GM12878 (cell line): Measurements from ENCODE around the gene HOXD3. TPM values are rescaled to one million over a fixed set of nuclear protein-coding genes. Genes with fewer than 3 reads are reported as not detected.

Experiments
- ATAC-seq: fragments of 200-7000 bp; cut with Tn5 transposase; 3 replicates; pipeline ENCODE4 v1.9.1; 2020; ENCODE audit warnings: mild to moderate bottlenecking, moderate library complexity
- BruUV-seq: library from RNA; stranded (reverse); fragments of 400-500 nt; replicated peaks from 2 replicates; lab custom pipeline; 2021; lab: Mats Ljungman, UMichigan
- CTCF ChIA-PET: fragments of 300-600 bp; sonication (Branson Sonifier 250); formaldehyde crosslinking; extraction: SDS; loops from one replicate; lab custom pipeline; 2021; ENCODE audit warnings: inconsistent platforms; lab: Yijun Ruan, JAX
- POLR2A ChIA-PET: fragments of 350-600 bp; formaldehyde crosslinking; extraction: SDS; loops from one replicate; lab custom pipeline; 2021; ENCODE audit warnings: inconsistent platforms; lab: Charles Lee
- RAD21 ChIA-PET: fragments of 300-600 bp; sonication (Branson Sonifier 250); formaldehyde crosslinking; loops from one replicate; lab custom pipeline; 2023; ENCODE audit warnings: antibody characterized with exemption; ENCODE audit not compliant: unreplicated experiment; lab: Charles Lee
- SMC1A ChIA-PET: fragments of 300-600 bp; sonication (Branson Sonifier 250); formaldehyde crosslinking; loops from one replicate; lab custom pipeline; 2023; ENCODE audit not compliant: unreplicated experiment, uncharacterized antibody; lab: Charles Lee
- DNase-seq: peaks from one replicate; pipeline ENCODE4 v3.0.0-alpha.2; 2011; ENCODE audit warnings: low read depth, low spot score
- FAIRE-seq: peaks from 3 replicates; lab custom pipeline; 2011; peaks lifted over from hg19 to GRCh38; lab: Jason Lieb, UNC
- H2AFZ ChIP-seq: 2 replicates; pipeline ENCODE4 v1.6.0; 2011; ENCODE audit warnings: low read depth, low read length, control low read depth; ENCODE audit not compliant: control insufficient read depth
- H3K27ac ChIP-seq: 2 replicates; pipeline ENCODE4 v1.5.1; 2011; ENCODE audit warnings: control low read depth; ENCODE audit not compliant: control insufficient read depth, insufficient read depth
- H3K27me3 ChIP-seq, 2 experiments: replicated peaks in 1 of 2; 2 replicates each; pipeline versions ENCODE4 v1.6.0 to v1.6.1; 2011; ENCODE audit warnings: low read length in 1 of 2; ENCODE audit not compliant: control insufficient read depth in 2 of 2, insufficient read depth in 2 of 2
- H3K36me3 ChIP-seq, 2 experiments: 2 replicates each; pipeline ENCODE4 v1.5.1; 2011; ENCODE audit warnings: low read length in 1 of 2; ENCODE audit not compliant: control insufficient read depth in 2 of 2, insufficient read depth in 2 of 2
- H3K4me1 ChIP-seq: 2 replicates; pipeline ENCODE4 v1.6.1; 2011; ENCODE audit warnings: mild to moderate bottlenecking, low read length, moderate library complexity, mixed read lengths; ENCODE audit not compliant: control insufficient read depth, insufficient read depth
- H3K4me2 ChIP-seq: 2 replicates; pipeline ENCODE4 v1.6.0; 2011; ENCODE audit warnings: control low read depth; ENCODE audit not compliant: control insufficient read depth, insufficient read depth
- H3K4me3 ChIP-seq: fragments of 200-600 bp; sonication (generic); 2 replicates; pipeline ENCODE4 v1.5.1; 2016
- H3K79me2 ChIP-seq: 2 replicates; pipeline ENCODE4 v1.6.0; 2011; ENCODE audit warnings: low read length; ENCODE audit not compliant: control insufficient read depth, insufficient read depth
- H3K9ac ChIP-seq: 2 replicates; pipeline ENCODE4 v1.8.0; 2011; ENCODE audit warnings: low read length, control low read depth, mixed read lengths; ENCODE audit not compliant: control insufficient read depth, insufficient read depth
- H3K9me3 ChIP-seq: replicated peaks from 3 replicates; pipeline ENCODE4 v1.5.1; 2011; ENCODE audit warnings: mild to moderate bottlenecking, low read length; ENCODE audit not compliant: control insufficient read depth, insufficient read depth
- H4K20me1 ChIP-seq: 2 replicates; pipeline ENCODE4 v1.6.0; 2011; ENCODE audit not compliant: control insufficient read depth, insufficient read depth
- CBX3 ChIP-seq: fragments of 200-600 bp; sonication (generic); IDR thresholded peaks from 2 replicates; pipeline ENCODE4 v1.6.1; 2016; ENCODE audit warnings: low read depth, borderline replicate concordance
- DPF2 ChIP-seq: fragments of 450-650 bp; IDR thresholded peaks from 2 replicates; pipeline ENCODE4 v1.6.1; 2017; ENCODE audit warnings: mild to moderate bottlenecking
- E2F8 ChIP-seq: fragments of 450-650 bp; IDR thresholded peaks from 2 replicates; pipeline ENCODE4 v1.6.1; 2018; ENCODE audit warnings: mild to moderate bottlenecking, low read depth, moderate library complexity; ENCODE audit not compliant: partially characterized antibody
- FOXM1 ChIP-seq: IDR thresholded peaks from 2 replicates; pipeline ENCODE4 v1.6.1; 2012; ENCODE audit warnings: low read depth, mild to moderate bottlenecking, inconsistent platforms, low read length, moderate library complexity
- GABPA ChIP-seq: IDR thresholded peaks from 2 replicates; pipeline ENCODE4 v1.6.1; 2014; ENCODE audit warnings: antibody characterized with exemption, low read depth, mild to moderate bottlenecking, inconsistent platforms
- PML ChIP-seq: IDR thresholded peaks from 2 replicates; pipeline ENCODE4 v1.6.1; 2012; ENCODE audit warnings: low read length, inconsistent platforms
- POLR2AphosphoS2 ChIP-seq: IDR thresholded peaks from 2 replicates; pipeline ENCODE4 v1.6.1; 2011; ENCODE audit warnings: low read depth, mild to moderate bottlenecking, low read length, improper control_type of control experiment, moderate library complexity
- PRDM15 ChIP-seq: fragments of 450-650 bp; formaldehyde crosslinking; IDR thresholded peaks from 2 replicates; pipeline ENCODE4 v1.4.0; 2020; ENCODE audit warnings: mild to moderate bottlenecking, moderate library complexity
- RB1 ChIP-seq: fragments of 450-650 bp; formaldehyde crosslinking; IDR thresholded peaks from 2 replicates; pipeline ENCODE4 v1.6.1; 2017; ENCODE audit warnings: mild to moderate bottlenecking, borderline replicate concordance
- SMAD1 ChIP-seq: fragments of 450-650 bp; IDR thresholded peaks from 2 replicates; pipeline ENCODE4 v1.6.1; 2018; ENCODE audit warnings: mild to moderate bottlenecking, low read depth; ENCODE audit not compliant: partially characterized antibody
- SREBF2 ChIP-seq: IDR thresholded peaks from 2 replicates; pipeline ENCODE4 v1.6.1; 2012; ENCODE audit warnings: mild to moderate bottlenecking, low read length
- STAT3 ChIP-seq: IDR thresholded peaks from 2 replicates; pipeline ENCODE4 v1.6.1; 2011; ENCODE audit warnings: low read depth, low read length, improper control_type of control experiment
- ZBED1 ChIP-seq: IDR thresholded peaks from 2 replicates; pipeline ENCODE4 v1.6.1; 2016; ENCODE audit warnings: borderline replicate concordance
- ZNF622 ChIP-seq: fragments of 450-650 bp; IDR thresholded peaks from 2 replicates; pipeline ENCODE4 v1.6.1; 2017; ENCODE audit warnings: mild to moderate bottlenecking, inconsistent platforms
- WGBS: methylation state at CpG from one replicate; pipeline ENCODE4 v1.1.6; 2016; ENCODE audit warnings: low lambda C conversion rate; ENCODE audit not compliant: insufficient replicate concordance, insufficient coverage; ENCODE audit errors: missing lambda C conversion rate; 5-methylcytosine and 5-hydroxymethylcytosine counted together
- in situ Hi-C: fragments of 300-500 bp; cut with MboI; formaldehyde crosslinking; loops from 9 replicates; pipeline ENCODE4 v1.14.3; 2018; ENCODE audit warnings: mixed read lengths
- intact Hi-C: fragments of 100-400 bp; cut with micrococcal nuclease; formaldehyde crosslinking; loops from one replicate; pipeline ENCODE4 v1.14.2; 2022; ENCODE audit not compliant: unreplicated experiment
- polyA plus RNA-seq, 11 experiments: library from polyadenylated mRNA; depleted of rRNA in 4 of 11; unstranded in 6 of 11; stranded (reverse) in 5 of 11; fragments of >200 nt; fragmentation: Nextera tagmentation in 4 of 11; fragmentation: Illumina TruSeq in 1 of 11; extraction: Ambion mirVana in 4 of 11; extraction: Trizol in 1 of 11; gene quantifications; 1 replicate in 1 of 11; 2 replicates in 10 of 11; pipeline versions ENCODE4 v1.2.1 to v1.2.3, GENCODE V29; 2011 to 2016; ENCODE audit warnings: inconsistent platforms in 2 of 11, missing spikeins in 2 of 11, low read depth in 1 of 11
- total RNA-seq, 4 experiments: library from RNA; depleted of rRNA in 3 of 4; stranded (reverse); fragments of >200 nt in 3 of 4; fragmentation: Illumina TruSeq in 1 of 4; extraction: Trizol in 1 of 4; gene quantifications; 2 replicates each; pipeline versions ENCODE4 v1.2.1 to v1.2.3, GENCODE V29; 2013 to 2021
- TF ChIP-seq, protein P1 (sequence below): fragments of 150-350 bp; IDR thresholded peaks from 2 replicates; pipeline ENCODE4 v1.6.1; 2016; ENCODE audit warnings: low read depth, low read length

The HOXD3 gene
- total and polyA plus RNA-seq, 10 of the 15 experiments (the other 5 are each of a cell fraction or from before 2014, with no cell fraction given), result not detected

GRCh38 chr2:176184749-176185148 is 27.6 kb downstream of the HOXD3 start (continued):
- TF ChIP-seq, protein P1, sequence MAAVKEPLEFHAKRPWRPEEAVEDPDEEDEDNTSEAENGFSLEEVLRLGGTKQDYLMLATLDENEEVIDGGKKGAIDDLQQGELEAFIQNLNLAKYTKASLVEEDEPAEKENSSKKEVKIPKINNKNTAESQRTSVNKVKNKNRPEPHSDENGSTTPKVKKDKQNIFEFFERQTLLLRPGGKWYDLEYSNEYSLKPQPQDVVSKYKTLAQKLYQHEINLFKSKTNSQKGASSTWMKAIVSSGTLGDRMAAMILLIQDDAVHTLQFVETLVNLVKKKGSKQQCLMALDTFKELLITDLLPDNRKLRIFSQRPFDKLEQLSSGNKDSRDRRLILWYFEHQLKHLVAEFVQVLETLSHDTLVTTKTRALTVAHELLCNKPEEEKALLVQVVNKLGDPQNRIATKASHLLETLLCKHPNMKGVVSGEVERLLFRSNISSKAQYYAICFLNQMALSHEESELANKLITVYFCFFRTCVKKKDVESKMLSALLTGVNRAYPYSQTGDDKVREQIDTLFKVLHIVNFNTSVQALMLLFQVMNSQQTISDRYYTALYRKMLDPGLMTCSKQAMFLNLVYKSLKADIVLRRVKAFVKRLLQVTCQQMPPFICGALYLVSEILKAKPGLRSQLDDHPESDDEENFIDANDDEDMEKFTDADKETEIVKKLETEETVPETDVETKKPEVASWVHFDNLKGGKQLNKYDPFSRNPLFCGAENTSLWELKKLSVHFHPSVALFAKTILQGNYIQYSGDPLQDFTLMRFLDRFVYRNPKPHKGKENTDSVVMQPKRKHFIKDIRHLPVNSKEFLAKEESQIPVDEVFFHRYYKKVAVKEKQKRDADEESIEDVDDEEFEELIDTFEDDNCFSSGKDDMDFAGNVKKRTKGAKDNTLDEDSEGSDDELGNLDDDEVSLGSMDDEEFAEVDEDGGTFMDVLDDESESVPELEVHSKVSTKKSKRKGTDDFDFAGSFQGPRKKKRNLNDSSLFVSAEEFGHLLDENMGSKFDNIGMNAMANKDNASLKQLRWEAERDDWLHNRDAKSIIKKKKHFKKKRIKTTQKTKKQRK, result no peak
- no peak for TF ChIP-seq GABPA
- TF ChIP-seq RB1, result no peak
- TF ChIP-seq ZNF622, result no peak

GRCh38 chr2:176186024-176186423 is 28.9 kb downstream of the HOXD3 start:
- H2AFZ ChIP-seq, result no peak overlapping the region
- in situ Hi-C loops (no loop called here), intact Hi-C loops (no loop called here)
- no peaks in the 10 kb centered on the region for H4K20me1 ChIP-seq
- H3K36me3 ChIP-seq, result no peaks in the 10 kb centered on the region
- no peak overlapping the region for H3K4me3 ChIP-seq
- RAD21 ChIA-PET, result no interaction called here
- FAIRE-seq (no peak), ATAC-seq (no peak), DNase-seq (no peak)
- H3K9me3 ChIP-seq, result no peaks in the 10 kb centered on the region; the same call in 2 of the 3 replicates
- no peak overlapping the region for H3K4me2 ChIP-seq
- H3K9ac ChIP-seq, result no peak overlapping the region
- CTCF ChIA-PET, result no interaction called here
- no peaks in the 10 kb centered on the region for H3K79me2 ChIP-seq
- H3K27ac ChIP-seq, result no peak overlapping the region
- POLR2A ChIA-PET, result no interaction called here
- 50% methylated on average over 2 of the region's 2 CpGs for WGBS
- H3K4me1 ChIP-seq, result no peaks in the 10 kb centered on the region
- peaks cover 2 to 14% of the 10 kb centered on the region in 2 experiments for H3K27me3 ChIP-seq
- BruUV-seq, result no TSS peak
- SMC1A ChIA-PET, result interaction anchor here (1.0 kb wide), 1 partner anchor 269 kb away, joined by 3 read pairs; no protein-coding TSS in a partner anchor
- TF ChIP-seq SREBF2, result no peak
- TF ChIP-seq PRDM15, result no peak
- TF ChIP-seq ZBED1, result no peak
- no peak for TF ChIP-seq SMAD1
- TF ChIP-seq FOXM1, result no peak
- no peak for TF ChIP-seq DPF2
- TF ChIP-seq STAT3, result no peak
- TF ChIP-seq E2F8, result no peak
- no peak for TF ChIP-seq CBX3
- no peak for TF ChIP-seq PML
- TF ChIP-seq POLR2AphosphoS2, result no peak
